GM21526 (cell line): ENCODE measurements around the gene PCDHB13.

Experiments
- ATAC-seq: cut with Tn5 transposase; IDR thresholded peaks from one replicate; pipeline ENCODE4 v1.9.1; 2021; ENCODE audit warnings: moderate library complexity; ENCODE audit not compliant: unreplicated experiment, low FRiP score

The PCDHB13 gene

DNA sequence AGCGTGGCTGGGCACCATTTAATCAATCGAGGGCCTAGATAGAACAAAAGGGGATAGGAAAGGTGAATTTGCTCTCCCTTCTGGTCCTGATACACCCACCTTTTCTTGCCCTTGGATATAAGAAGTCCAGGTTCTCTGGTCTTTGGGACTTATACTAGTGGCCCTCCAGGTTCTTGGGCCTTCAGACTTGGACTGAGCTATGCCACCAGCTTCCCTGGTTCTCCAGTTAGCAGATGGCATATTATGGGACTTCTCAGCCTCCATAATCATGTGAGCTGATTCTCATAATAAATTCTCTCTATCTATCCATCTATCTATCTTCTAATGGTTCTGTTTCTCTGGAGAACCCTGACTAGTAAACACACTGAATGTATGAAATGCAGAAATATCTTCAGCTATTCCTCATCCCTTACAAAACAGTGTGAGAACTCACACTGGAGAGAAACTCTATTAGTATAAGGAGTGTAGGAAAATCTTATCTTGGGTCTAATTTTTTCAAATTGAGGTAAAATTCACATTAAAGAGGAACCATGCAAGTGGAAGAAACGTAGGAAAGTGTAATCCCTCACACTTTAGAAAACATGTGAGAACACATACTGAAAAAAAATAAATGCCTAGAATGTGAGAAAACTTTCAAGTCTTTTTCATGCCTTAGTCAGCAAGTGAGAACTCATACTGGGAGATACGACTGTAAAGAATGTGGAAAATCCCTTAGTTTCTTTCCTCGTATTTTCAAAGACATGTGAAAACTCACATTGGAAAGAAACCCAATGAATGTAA, 46.9 kb downstream of the PCDHB13 start:
- ATAC-seq: no peak

DNA sequence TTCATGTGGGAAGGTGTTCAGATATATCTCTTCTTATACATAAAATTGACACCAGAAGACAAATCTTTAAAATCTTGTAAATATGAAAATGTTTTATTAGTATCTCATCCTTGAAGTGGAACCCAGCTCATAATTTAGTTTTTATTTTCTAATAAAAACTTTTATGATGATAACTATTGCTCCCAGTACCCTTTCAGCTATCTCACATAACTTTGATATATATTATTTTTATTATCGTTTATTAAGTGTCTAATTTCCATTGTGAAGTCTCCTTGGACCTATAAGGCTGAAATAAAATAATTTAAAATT, 47.5 kb downstream of the PCDHB13 start:
- ATAC-seq: no peak
